HEK293T (cell line): ENCODE results near the gene PRICKLE3.
"Not testable (repeated sequence)": the region's sequence is repeated elsewhere in the genome, so short reads cannot be mapped to it uniquely, and the experiment has no call there.

ENCODE experiments used
- FOXA1 ChIP-seq: fragments of 450-650 bp; IDR thresholded peaks from 2 replicates; pipeline ENCODE4 v1.6.1; 2016; ENCODE audit warnings: mild to moderate bottlenecking
- FOXM1 ChIP-seq: fragments of 450-650 bp; IDR thresholded peaks from 2 replicates; pipeline ENCODE4 v1.6.1; 2017; ENCODE audit warnings: mild to moderate bottlenecking, borderline replicate concordance
- HDGF ChIP-seq: fragments of 450-650 bp; IDR thresholded peaks from 2 replicates; pipeline ENCODE4 v1.6.1; 2017; ENCODE audit warnings: antibody characterized with exemption, borderline replicate concordance
- LEF1 ChIP-seq: fragments of 450-650 bp; IDR thresholded peaks from 2 replicates; pipeline ENCODE4 v1.6.1; 2017; ENCODE audit warnings: mild to moderate bottlenecking, borderline replicate concordance
- SP1 ChIP-seq: fragments of 450-650 bp; IDR thresholded peaks from 2 replicates; pipeline ENCODE4 v1.6.1; 2017

GRCh38 chrX:49148390-49149100 lies 37.6 kb downstream of the PRICKLE3 start:
- TF ChIP-seq SP1, FOXM1, FOXA1, LEF1, HDGF: not testable (repeated sequence)
